Testis (tissue), 3 donors: ENCODE data around the gene LGALS7B. TPM values are rescaled to one million over a fixed set of nuclear protein-coding genes. Genes with fewer than 3 reads are reported as not detected.
"Not testable (repeated sequence)": the region's sequence is repeated elsewhere in the genome, so short reads cannot be mapped to it uniquely, and the experiment has no call there.

Experiments
- DNase-seq: peaks from one replicate; pipeline ENCODE4 v3.0.0-alpha.2; 2019
- H3K27ac ChIP-seq, 2 donors: fragments of 200-600 bp; sonication (generic); one replicate each; pipeline ENCODE4 v1.5.1; 2019
- H3K27me3 ChIP-seq: fragments of 200-600 bp; sonication (generic); one replicate; pipeline ENCODE4 v1.5.1; 2019
- H3K36me3 ChIP-seq: fragments of 200-600 bp; sonication (generic); one replicate; pipeline ENCODE4 v1.5.1; 2017; ENCODE audit warnings: low read depth; ENCODE audit errors: missing control alignments
- H3K4me1 ChIP-seq: fragments of 200-600 bp; sonication (generic); one replicate; pipeline ENCODE4 v1.5.1; 2019
- H3K4me3 ChIP-seq, 2 donors: fragments of 200-600 bp; sonication (generic); one replicate each; pipeline ENCODE4 v1.5.1; 2017 to 2019
- H3K9me3 ChIP-seq: fragments of 200-600 bp; sonication (generic); one replicate; pipeline ENCODE4 v1.5.1; 2017
- POLR2A ChIP-seq: fragments of 450-650 bp; IDR thresholded peaks from one replicate; pipeline ENCODE4 v1.6.1; 2017; ENCODE audit warnings: antibody characterized with exemption, mild to moderate bottlenecking, moderate library complexity
- WGBS, 2 donors: methylation state at CpG; one replicate each; pipeline ENCODE4 v1.1.5; 2018; 5-methylcytosine and 5-hydroxymethylcytosine counted together
- intact Hi-C: fragments of 100-400 bp; cut with DNase I; formaldehyde crosslinking; loops from one replicate; pipeline ENCODE4 v1.15.1; 2023; ENCODE audit warnings: low total_unique reads
- polyA plus RNA-seq: library from polyadenylated mRNA; stranded (reverse); fragments of 350-450 nt; fragmentation: Illumina TruSeq; extraction: RNeasy Lipid Tissue Mini Kit (QIAGEN cat#74804); gene quantifications from one replicate; pipeline ENCODE4 v1.2.3, GENCODE V29; 2014; ENCODE audit warnings: low read depth, low replicate concordance; ENCODE audit not compliant: insufficient read depth
- total RNA-seq, 2 donors: library from RNA; depleted of rRNA; stranded (reverse); fragments of >200 nt; gene quantifications; one replicate each; pipeline ENCODE4 v1.2.3, GENCODE V29; 2016
- TF ChIP-seq, protein P1 (sequence below), 3 experiments: fragments of 450-650 bp in 2 of 3; fragments of 200-600 bp in 1 of 3; sonication (generic) in 1 of 3; IDR thresholded peaks; one replicate each; pipeline ENCODE4 v1.5.1; 2016 to 2019; ENCODE audit warnings: antibody characterized with exemption in 3 of 3, mild to moderate bottlenecking in 2 of 3, moderate library complexity in 1 of 3

LGALS7B gene
- total and polyA plus RNA-seq, 3 donors from 2014 or later, result 2.3 to 8.1 TPM; not detected in 1

DNA sequence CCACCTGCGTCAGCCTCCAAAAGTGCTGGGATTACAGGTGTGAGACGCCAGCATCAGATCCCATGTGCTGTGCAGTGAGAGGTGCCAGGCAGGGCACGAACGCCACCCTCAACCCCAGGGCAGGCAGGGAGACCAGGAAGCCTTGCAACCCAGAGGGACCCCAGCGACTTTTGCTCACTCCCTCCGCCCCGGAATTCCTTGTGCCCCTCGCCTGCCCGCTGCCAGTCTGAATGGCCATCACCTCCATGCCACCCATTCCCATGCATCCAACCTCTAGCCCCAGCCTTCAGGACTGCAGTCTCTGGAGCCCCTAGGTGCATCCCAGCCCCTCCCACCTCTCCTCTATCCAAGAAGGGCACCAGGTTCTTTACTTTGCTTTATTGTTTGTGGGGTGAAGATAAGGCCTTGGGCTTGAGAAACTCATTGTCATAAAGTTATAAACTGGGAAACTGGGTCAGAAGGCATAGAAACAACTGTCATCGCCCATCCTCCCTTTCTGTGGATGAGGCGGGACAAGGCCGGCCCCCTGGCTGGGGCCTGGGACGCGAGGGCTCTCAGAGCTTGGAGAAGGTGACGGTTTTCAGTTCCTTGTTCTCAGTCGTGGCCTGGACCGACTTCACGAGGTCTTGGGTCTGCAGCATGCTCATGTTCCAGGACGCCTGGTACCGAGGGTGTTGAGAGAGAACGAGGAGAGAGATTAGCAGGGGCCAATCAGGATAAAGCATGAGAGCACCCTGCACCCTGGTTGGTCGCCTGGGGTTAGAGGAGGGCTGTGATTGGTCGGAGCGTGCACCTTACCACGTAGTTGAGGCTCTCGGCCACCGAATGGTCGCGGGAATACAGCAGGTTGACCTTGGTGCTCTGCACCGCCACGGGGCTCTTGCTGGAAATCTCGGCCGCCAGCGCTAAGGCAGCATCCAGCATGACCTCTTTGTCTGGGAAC, 26.3 kb downstream of the LGALS7B start:
- intact Hi-C loops, result no loop called here
- Histone ChIP-seq H3K36me3 (no peaks in the 10 kb centered on the region), H3K27me3 (no peaks in the 10 kb centered on the region), H3K4me3 (peak overlapping the region in 1 of 2 donors; percentile 15), H3K27ac (no peak overlapping the region), H3K4me1 (peaks cover 23% of the 10 kb centered on the region), H3K9me3 (no peaks in the 10 kb centered on the region)
- peak; percentile 62 for DNase-seq
- no peak for TF ChIP-seq POLR2A
- TF ChIP-seq, protein P1, sequence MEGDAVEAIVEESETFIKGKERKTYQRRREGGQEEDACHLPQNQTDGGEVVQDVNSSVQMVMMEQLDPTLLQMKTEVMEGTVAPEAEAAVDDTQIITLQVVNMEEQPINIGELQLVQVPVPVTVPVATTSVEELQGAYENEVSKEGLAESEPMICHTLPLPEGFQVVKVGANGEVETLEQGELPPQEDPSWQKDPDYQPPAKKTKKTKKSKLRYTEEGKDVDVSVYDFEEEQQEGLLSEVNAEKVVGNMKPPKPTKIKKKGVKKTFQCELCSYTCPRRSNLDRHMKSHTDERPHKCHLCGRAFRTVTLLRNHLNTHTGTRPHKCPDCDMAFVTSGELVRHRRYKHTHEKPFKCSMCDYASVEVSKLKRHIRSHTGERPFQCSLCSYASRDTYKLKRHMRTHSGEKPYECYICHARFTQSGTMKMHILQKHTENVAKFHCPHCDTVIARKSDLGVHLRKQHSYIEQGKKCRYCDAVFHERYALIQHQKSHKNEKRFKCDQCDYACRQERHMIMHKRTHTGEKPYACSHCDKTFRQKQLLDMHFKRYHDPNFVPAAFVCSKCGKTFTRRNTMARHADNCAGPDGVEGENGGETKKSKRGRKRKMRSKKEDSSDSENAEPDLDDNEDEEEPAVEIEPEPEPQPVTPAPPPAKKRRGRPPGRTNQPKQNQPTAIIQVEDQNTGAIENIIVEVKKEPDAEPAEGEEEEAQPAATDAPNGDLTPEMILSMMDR (IDR thresholded peaks at IDR 0.05), result no peak
- WGBS, 2 donors, result 65 to 69% methylated on average over 17 to 34 of the region's 34 CpGs

DNA sequence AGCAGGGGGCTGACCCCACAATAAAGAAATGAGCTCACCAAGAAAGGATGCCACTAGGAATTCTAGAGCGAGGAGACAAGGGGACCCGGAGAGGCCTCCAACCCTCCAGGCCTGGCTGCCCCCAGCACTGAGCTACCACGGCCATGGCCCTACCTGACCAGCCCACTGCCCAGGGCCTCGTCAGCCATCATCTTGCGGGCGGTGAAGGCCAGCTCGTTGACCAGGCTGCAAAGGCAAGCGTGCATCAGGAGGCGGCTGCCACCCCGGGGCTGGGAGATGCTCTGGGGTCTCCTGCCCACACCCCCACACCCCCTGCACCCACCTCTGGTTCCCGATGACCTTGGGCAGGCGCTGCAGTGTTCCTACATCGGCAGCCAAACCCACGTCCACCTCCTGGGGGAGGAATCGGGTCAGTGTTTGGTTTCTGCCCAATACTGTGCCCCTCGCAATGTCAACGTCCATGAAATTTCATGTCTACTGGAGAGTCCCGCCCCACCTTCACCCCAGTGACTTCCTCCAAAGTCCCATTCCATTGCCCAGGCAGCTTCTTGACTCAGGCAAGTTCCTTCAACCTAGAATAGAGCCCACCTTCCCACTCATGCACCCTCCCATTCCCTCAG, 27.2 kb downstream of the LGALS7B start:
- no peaks in the 10 kb centered on the region for H3K27me3 ChIP-seq
- TF ChIP-seq, protein P1 (IDR thresholded peaks at IDR 0.05), result no peak
- no peak for TF ChIP-seq POLR2A
- no peak overlapping the region for H3K27ac ChIP-seq
- H3K4me1 ChIP-seq, result peaks cover 23% of the 10 kb centered on the region
- H3K9me3 ChIP-seq, result no peaks in the 10 kb centered on the region
- DNase-seq, result no peak
- no peaks in the 10 kb centered on the region for H3K36me3 ChIP-seq
- intact Hi-C loops, result no loop called here
- peak overlapping the region in 1 of 2 donors; percentile 15 for H3K4me3 ChIP-seq
- 67 to 90% methylated on average over 5 to 18 of the region's 18 CpGs for WGBS, 2 donors

DNA sequence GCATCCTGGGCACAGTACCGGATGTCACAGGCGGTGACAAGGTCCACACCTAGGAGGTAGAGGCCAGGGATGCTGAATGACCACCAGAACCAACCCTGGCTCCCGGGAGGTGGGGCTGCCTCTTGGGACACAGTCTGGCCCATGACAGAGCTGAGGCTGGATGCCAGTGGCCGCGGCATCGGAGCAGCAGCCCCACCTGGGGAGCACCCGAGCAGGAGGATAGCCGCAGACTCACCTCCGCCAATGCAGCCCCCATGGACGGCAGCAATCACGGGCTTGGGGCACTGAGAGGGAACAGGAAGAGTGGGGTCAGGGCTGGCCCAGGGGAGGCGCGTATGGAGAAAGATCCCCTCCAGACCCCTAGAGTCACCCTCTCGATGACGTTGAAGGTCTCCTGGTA, 28.1 kb downstream of the LGALS7B start:
- intact Hi-C loops, result no loop called here
- H3K4me3 ChIP-seq, result no peak overlapping the region
- peaks cover 23% of the 10 kb centered on the region for H3K4me1 ChIP-seq
- no peaks in the 10 kb centered on the region for H3K36me3 ChIP-seq
- DNase-seq, result no peak
- 94 to 98% methylated on average over 6 to 15 of the region's 15 CpGs for WGBS, 2 donors
- H3K9me3 ChIP-seq, result no peaks in the 10 kb centered on the region
- TF ChIP-seq, protein P1 (IDR thresholded peaks at IDR 0.05), result no peak
- TF ChIP-seq POLR2A, result no peak
- H3K27ac ChIP-seq, result no peak overlapping the region
- H3K27me3 ChIP-seq, result no peaks in the 10 kb centered on the region

DNA sequence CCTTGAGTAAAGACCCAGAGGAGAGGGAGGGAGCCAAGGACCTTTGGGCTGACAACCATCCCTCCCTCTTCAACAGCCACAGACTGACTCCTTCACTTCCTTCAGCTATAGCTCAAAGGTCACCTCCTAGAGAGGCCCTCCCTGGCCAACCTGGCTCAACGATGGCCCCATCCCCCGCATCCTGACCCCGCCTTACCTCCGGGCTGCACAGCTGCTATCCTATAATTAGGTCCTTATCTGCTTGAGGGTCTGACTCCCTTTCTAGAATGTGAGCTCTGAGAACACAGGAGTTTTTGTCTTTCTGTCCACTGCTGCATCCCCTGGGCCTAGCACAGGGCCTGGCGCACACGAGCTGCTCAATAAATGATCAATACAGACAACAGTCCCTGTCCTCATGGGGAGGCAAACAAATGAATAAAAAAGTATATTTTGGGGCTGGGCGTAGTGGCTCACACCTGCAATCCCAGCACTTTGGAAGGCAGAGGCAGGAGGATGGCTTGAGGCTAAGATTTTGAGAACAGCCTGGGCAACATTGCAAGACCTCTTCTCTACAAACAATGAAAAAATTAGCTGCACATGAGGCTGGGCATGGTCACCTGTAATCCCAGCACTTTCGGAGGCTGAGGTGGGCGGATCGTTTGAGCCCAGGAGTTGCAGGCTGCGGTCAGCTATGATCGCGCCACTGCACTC, 30.4 kb downstream of the LGALS7B start:
- no peaks in the 10 kb centered on the region for H3K27me3 ChIP-seq
- no peaks in the 10 kb centered on the region for H3K9me3 ChIP-seq
- intact Hi-C loops, result no loop called here
- peaks cover 23% of the 10 kb centered on the region for H3K4me1 ChIP-seq
- TF ChIP-seq, protein P1 (IDR thresholded peaks at IDR 0.05), result no peak
- TF ChIP-seq POLR2A, result no peak
- H3K4me3 ChIP-seq, result no peak overlapping the region
- H3K36me3 ChIP-seq, result no peaks in the 10 kb centered on the region
- 58 to 59% methylated on average over 13 of the region's 13 CpGs for WGBS, 2 donors
- peak; percentile 93 for DNase-seq
- no peak overlapping the region for H3K27ac ChIP-seq

DNA sequence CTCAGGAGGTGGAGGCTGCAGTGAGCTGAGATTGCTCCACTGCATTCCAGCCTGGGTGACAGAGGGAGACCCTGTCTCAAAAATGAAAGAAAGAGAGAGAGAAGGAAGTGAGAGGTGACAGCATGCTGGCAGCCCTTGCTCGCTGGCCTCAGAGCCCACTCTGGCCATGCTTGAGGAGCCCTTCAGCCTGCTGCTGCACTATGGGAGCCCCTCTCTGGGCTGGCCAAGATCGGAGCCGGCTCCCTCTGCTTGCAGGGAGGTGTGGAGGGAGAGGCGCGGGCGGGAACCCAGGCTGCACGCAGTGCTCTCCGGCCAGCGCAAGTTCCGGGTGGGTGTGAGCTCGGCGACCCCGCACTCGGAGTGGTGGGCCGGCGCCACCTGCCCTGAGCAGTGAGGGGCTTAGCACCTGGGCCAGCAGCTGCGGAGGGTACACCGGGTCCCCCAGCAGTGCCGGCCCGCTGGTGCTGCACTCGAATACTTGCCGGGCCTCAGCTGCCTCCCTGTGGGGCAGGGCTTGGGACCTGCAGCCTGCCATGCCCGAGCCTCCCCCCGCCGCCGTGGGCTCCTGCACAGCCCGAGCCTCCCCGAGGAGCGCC, 32.3 kb downstream of the LGALS7B start:
- H3K27ac ChIP-seq, H3K9me3 ChIP-seq, H3K4me3 ChIP-seq, H3K36me3 ChIP-seq, H3K27me3 ChIP-seq, intact Hi-C loops, DNase-seq: not testable (repeated sequence)
- H3K4me1 ChIP-seq, result peaks cover 19% of the 10 kb centered on the region
- WGBS, 2 donors, result 78 to 97% methylated on average over 1 to 25 of the region's 29 CpGs

DNA sequence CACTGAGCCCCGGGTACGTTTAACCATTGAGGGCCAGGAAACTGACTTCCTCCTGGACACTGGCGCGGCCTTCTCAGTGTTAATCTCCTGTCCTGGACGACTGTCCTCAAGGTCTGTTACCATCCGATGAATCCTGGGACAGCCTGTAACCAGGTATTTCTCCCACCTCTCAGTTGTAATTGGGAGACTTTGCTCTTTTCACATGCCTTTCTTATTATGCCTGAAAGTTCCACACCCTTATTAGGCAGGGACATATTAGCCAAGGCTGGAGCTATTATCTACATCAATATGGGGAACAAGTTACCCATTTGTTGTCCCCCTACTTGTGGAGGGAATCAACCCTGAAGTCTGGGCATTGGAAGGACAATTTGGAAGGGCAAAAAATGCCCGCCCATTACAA, 36.9 kb downstream of the LGALS7B start:
- H3K27ac ChIP-seq, H3K27me3 ChIP-seq, H3K4me3 ChIP-seq, H3K36me3 ChIP-seq, intact Hi-C loops, H3K4me1 ChIP-seq, DNase-seq, H3K9me3 ChIP-seq: not testable (repeated sequence)
- 77 to 86% methylated on average over 7 of the region's 7 CpGs for WGBS, 2 donors
